ENCODE measurements around the gene NUDT4B.
"Not testable (repeated sequence)": the region's sequence is repeated elsewhere in the genome, so short reads cannot be mapped to it uniquely, and the experiment has no call there.

NUDT4B gene

DNA sequence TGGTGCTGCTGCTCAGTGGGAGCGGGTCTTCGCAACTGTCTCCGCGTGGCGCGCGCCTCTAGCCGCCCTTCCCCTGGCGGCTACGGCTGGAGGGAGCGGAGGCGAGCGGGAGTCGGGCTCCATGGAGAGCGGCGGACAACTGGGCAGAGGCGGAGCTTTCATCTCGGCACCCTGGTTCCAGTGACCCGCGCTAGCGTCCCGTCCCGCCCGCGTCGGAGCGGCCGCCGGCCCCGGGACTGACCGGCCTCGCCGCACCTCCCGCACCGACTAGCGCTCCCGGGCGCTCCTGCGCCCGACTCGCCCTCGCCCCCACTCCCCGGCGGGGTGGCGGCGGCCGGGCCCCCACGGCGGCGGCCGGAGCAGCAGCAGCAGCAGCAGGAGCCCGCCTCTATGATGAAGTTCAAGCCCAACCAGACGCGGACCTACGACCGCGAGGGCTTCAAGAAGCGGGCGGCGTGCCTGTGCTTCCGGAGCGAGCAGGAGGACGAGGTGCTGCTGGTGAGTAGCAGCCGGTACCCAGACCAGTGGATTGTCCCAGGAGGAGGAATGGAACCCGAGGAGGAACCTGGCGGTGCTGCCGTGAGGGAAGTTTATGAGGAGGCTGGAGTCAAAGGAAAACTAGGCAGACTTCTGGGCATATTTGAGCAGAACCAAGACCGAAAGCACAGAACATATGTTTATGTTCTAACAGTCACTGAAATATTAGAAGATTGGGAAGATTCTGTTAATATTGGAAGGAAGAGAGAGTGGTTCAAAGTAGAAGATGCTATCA lies at the start of gene NUDT4B:
Gene NUDT4B (plus strand): TSS at position 212 of the 772 bp plus-strand sequence. CDS start 179 bp downstream, at position 391.
- not testable (repeated sequence) for DNase-seq

DNA sequence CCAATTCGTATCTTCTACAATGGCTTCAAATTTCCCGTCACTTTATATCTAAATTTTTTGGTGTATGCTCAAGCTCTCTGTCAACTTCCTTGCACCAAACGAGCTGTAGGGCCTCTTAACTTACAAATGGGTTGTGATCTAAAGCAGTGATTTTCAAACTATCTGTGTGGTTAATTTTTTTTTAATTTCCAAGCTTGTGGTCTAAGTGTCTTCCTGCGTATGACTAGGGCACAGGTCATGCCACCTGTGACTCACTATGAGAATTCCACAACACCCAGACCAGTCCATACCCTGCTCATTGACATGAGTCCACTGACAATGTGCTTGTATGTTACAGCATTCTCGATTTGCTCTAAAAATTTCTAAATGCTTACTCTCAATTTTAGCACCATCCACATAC lies 49.2 kb upstream of the NUDT4B start:
- not testable (repeated sequence) for DNase-seq

DNA sequence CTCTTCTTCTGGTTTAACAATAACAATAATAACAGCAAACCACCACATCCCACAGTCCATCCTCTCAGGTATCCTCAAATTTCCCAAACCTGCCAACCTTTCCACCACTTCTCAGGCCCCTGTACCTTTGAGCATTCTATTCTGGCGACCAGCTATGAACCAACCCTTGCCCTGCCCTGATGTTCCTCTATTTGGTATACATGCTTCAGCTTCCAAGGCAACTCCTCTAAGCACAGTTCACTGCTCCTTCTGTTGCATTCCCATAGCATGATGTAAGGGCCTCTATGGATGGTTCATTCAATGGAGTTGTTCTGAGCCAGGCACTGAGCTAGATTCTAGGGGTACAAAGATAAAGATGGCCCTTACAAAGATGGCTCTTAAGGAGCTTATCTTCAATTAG lies 46.3 kb upstream of the NUDT4B start:
- DNase-seq: not testable (repeated sequence)

DNA sequence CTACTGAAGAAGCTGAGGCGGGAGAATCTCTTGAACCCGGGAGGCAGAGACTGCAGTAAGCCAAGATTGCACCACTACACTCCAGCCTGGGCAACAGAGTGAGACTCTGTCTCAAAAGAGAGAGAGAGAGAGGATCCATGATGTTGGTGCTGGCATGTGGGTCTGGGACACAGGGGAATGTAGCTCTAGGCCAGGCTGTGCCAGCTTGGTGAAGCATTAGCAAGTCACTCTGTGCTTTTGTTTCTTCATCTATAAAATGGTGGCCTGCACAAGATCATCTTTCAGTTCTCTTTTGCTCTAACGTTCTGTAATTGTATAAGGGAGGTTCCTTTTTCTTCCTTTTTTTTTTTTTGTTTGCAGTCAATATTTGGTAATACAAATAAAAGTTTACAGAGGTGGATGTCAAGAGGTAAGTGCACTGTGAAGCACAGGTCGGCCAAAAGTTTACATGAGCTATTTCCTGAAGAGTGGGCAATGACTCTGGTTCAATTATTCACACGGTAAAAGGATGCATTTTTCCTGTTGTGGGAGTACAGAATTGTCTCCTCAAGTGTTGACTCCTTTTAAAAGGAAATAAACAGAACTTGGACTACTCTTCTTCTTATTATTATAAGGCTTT lies 44.5 kb upstream of the NUDT4B start:
- not testable (repeated sequence) for DNase-seq

DNA sequence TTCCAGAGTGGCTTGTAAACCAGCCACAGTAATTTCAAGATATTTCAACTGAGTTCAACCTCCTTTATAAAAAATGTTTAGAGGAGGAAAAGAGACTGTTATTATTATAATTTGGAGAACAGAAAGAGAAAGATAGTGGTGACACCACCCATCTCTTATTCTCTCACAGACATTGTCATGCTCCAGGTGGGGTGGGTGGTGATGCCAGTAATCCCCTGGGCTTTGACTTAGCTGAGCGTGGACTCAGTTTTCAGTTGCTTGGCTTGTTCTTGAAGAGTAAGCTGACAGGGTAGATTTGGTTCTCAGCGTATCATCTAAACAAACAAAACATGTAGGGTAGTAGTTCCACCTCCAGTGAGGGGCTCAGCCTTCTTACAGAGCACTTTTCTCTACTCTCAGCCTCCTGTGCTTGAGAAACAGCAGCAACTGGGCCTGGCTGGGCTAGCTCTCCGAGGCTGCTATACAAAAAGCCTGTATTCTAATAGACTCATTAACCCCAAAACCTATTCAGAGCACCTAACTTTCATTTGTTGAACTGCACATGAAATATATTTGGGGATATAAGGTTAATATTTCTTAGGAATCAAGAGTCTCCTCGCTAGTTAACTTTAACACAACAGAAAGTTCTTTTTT lies 43.1 kb upstream of the NUDT4B start:
- not testable (repeated sequence) for DNase-seq

DNA sequence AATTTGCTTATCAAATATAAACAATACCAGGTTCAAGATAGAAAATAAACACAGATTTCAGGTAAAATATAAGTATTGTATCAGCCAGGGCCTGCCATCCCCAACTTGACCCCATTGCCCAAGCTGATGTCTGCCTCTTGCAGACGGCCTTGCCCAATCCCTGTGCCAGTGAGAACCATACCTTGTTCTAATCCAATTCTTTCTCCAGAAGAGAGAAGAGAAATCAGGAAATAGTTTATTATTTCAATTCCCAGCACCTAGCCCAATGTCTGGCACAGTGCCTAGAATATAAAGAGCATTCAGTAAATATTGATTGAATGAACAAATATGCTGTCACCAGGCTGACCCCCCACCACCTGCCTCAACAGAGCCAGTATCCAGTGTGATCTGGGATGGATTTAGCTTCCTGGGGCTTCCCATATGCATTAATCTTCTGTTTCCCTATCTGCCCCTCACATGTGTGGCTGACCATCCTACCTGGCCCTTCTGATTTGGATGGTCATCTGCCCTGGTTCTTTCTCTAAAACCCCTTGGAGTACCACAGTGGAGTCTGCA lies 39.7 kb upstream of the NUDT4B start:
- not testable (repeated sequence) for DNase-seq

DNA sequence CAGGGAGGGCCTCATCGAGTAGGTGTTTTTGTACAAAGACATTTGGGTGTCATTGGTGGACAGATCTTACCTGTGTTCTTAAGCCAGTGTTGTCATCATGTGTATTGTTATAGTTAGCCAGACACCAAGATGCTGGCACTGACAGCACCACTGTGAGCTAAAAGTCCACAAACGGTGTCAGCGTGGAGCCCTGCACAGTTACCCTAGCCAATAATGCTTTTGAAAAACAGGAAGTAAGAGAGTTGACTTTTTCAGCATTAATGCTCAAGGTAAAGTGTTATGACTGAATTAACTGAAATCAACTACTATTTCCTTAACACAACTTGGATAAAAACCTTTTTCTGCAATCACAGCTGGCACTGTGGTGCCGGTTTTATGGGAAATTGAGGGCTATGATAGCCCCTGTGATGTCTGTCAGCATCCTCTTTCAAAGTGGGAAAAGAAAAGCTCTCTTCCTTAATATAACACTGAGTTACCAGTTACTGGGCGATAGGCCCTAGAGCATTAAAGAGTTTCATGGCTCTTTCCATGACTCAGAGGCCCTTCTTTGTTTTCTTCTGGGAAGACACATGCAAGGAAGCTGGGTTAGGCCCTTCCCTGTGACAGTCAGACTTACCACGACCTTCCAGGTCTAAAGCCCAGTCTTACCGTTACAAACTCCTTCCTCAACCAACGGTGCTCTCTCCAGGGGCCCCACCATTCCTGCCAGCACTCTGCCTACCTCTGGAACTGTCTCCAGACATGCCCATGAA lies 37.6 kb upstream of the NUDT4B start:
- not testable (repeated sequence) for DNase-seq

DNA sequence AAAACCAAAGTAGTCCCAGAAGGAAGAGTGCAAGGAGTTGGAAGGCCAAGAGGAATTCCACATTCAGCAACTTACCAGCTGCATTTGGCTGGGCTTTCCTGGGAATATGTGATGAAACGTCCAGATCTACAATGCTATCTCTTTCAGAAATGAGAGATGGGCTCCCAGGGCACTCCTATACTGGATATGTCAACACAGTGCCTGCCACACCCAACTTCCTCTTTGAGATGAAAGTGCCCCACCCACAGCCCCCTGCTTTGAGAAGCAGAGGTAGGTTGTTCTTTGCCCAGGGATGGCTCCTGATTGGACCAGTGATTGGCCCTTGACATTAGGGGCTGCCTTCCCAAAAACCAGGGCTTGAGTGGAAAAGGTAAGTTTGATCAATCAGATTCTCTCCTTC lies 36.2 kb upstream of the NUDT4B start:
- not testable (repeated sequence) for DNase-seq

DNA sequence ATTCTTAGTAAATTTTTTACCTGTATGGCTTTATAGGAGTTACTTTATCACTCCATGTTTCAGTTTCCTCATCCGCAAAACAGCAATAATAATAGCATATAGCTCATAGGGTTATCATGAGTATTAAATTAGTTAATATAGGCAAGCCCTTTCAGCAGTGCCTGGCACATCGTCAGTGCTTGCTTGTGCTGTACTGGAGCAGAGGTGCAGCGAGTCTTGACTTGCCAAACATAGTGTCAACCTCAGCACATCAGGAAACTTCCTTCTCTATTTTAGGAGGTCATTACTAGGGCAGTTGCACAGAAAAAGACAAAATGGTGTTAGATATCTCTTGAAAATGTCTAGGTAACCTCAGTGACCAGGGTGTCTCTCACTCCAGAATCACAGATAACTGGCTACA lies 33.1 kb upstream of the NUDT4B start:
- not testable (repeated sequence) for DNase-seq

DNA sequence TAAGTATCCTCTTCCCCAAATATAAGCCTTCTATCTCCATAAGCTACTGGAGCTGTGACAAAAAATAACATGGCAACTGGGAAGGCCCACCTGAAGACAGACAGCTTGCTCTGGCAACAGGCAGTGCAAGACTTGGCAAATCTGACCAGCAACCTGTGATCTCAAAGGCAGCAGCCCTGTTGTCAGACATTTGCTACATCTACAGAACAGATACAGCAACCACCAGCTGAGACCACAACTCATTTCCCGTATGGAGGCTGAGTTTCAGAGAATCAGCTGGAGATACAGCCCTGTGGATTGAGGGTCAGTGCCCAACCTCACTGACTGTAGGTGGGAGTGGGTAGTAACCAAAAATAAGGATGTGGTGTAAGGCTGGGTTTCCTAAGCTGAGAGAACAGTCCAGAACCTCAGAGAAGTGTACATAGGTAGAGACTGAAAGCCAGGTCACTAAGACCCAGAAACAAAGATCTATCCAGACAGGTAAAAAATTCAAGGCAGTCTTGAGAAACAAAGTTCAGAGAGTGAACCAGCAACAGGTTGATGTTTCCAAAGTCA lies 31.5 kb upstream of the NUDT4B start:
- DNase-seq: not testable (repeated sequence)

DNA sequence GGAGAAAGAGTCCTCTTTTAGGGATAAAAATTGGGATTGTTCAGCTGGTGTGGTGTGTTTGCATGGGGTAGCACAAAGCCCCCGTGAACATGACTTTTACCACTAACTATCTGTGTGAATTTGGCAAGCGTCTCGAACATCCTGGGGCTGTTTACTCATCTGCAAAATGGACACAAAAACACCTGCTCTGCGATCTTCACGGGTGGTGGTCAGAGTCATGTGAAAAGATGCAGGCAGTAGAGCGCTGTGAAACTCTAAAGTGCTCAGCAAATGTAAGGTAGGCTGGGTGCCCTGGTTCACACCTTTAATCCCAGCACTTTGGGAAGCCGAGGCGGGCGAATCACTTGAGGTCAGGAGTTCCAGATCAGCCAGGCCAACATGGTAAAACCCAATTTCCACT lies 27.7 kb upstream of the NUDT4B start:
- DNase-seq: not testable (repeated sequence)

DNA sequence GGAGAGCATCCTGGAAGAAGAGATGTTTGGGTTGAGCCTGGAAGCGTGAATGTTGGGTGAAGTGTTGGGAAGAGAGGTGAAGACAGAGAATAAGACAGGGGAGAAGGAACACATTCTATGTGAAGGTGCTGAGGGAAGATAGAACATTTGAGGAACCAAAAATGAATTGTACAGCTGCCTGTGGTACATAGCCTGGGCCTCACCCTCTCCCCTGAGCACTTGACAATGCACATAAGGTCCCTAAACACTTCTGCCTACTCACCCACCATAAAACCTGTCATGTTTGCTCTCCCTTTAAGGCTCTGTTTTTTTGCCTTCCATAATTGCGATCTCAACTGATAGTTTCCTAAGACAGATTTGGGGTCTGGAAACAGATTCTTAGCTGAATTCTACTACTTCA lies 25.8 kb upstream of the NUDT4B start:
- DNase-seq: not testable (repeated sequence)

DNA sequence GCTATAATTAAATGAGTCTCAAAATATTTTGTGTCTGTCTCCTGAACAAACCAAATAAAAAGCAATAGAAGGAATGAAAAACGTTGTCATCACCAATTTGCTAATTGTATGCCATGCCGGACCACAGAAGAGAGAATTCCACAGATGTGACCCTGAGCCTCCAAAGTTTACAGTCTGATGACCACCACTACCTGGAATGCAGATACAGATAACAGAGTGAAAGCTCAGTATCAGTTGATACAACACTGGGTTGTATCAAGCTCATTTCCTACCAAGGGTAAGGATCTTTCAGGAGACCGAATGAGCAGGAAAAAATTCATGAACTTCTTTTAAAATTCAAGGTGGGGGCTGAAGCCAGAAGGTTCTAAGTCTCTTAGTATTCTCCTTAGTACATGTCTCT lies 25.1 kb upstream of the NUDT4B start:
- DNase-seq: not testable (repeated sequence)

DNA sequence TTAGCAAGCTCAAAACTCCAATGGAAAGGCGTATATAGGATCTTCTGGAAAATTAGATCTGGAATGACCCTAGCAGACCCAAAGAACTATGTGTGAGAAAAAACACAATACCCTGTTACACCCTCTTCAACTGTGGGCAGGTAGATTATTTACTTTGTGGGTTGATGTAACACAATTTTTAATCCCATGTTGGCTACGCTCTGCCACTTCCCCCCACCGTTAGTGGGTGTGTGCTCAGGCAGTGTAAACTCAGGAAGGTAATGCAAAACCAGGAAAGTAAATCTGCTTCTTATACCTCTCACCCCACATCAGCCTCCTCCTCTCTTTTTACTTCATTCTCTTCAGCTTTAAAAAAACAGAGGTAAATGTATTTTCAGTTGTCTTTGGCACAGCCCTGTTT lies 23.7 kb upstream of the NUDT4B start:
- not testable (repeated sequence) for DNase-seq

DNA sequence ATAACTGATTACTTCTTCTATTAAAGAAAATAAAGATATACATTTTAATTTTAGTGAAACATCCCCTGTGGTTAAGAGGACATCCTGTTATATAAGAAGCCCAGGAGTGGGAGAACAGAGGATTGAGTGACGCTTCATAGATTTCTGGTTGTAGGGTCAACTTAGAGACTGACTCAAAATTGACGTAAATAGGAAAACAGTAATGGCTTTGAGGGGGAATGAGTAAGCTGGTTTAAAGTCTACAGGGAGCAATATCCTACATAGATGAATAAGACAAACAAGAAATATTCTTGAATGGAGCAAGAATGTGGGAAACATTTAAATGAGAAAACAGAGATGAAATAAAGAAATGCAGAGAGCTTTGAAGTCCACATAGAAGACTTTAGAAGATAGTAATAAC lies 20.7 kb upstream of the NUDT4B start:
- not testable (repeated sequence) for DNase-seq

DNA sequence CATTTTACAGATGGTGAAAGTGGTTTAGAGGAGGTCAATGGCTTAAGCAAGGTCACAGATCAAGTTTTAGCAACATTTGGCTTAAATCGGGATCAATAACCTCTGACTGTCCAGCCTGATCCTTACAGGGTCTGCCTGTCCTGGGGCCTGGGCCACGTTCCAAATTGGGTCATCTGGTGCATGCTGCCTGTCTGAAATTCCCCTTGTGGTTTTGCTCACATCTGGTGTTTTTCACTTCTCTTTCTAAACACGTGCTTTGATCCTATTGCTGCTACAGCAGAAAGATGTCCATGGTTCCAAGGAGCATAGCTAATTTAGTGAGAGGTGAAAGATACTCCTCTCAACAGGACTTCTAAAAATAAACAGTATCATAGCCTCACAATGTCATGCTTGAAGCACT lies 19.4 kb upstream of the NUDT4B start:
- not testable (repeated sequence) for DNase-seq

DNA sequence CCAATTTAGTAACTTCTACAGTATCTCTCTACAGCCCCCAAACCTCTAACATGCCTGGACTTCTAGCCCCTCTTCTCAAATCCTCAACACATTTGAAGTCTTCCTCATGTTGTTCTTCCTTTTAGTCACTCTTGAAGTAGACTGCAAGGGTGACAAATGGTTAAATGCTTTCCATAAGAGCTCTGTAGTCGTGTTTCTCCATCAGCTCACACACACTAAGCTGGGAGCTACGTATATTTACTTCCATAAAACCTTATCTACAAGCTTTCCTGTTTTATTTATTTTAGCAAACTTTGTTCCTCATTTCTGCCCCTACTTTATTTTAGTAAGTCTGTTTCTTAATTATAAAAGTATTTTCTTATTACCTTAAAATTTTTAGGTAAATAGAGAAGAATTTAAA lies 19.0 kb upstream of the NUDT4B start:
- DNase-seq: not testable (repeated sequence)

DNA sequence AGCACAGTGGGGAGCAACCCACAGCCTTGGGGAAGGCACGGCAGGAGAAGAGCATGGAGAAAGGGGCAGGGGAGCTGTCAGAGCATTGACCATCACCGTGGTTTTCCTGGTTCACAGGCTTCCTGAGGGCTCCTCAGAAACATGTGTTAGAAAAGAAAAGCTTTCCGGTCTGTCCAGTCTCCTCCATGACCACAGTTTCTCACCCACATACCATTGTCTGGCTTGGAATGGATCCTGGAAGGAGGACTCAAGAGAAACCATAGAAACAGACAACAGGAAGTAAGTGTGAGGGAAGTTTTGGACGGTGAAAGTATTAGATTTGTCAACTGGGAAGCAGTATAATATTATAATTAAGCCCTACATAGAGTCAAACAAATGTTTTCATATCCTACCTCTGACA lies 16.3 kb upstream of the NUDT4B start:
- not testable (repeated sequence) for DNase-seq

DNA sequence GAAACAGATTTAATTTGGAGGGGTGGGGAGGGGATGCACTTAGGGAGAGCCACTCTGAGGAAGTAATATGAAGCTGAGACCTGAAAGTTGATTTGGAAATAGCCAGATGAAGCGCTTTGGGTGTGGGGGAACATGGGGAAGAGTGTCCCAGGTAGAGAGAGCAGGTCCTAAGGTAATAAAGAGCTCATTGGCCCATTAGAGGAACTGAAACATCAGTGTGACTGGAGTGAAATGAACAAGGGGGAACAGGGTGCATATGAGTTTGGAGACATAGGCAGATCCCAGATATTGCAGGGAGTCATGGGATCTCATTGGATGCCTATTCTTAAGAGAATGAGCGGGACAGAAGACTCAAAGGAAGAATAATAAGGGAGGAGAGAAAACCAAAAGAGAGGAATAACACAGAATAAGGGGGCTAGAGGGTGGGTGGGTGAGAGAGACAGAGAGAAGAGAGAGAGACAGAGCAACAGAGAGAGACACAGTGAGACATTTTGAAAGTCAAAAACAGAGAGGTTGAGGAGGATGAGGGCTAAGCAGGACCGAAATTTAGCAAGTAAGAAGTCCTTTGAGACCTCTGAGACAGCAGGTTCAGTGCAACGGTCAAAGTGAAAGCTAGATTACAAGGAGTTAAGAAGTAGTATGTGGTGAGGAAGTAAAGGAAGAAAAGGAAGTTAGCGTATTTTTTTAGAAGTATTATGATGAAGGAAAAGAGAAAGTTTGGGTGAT lies 14.8 kb upstream of the NUDT4B start:
- not testable (repeated sequence) for DNase-seq

DNA sequence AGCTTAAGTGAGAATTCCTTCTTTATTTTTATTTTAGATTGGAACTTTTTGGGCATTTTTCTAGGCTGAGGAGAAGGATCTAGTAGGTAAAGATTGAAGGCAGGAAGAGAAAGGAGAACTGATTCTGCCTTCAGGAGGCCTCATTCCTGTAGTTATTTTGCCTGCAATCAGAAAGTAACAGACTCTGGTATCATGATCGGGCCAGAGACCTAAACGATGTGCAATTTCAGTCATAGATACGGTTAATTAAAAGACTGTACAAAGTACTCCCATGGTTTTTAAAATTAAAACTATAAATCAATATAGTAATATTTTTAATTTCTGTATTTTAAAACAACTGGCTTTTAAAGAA lies 14.3 kb upstream of the NUDT4B start:
- DNase-seq: not testable (repeated sequence)

DNA sequence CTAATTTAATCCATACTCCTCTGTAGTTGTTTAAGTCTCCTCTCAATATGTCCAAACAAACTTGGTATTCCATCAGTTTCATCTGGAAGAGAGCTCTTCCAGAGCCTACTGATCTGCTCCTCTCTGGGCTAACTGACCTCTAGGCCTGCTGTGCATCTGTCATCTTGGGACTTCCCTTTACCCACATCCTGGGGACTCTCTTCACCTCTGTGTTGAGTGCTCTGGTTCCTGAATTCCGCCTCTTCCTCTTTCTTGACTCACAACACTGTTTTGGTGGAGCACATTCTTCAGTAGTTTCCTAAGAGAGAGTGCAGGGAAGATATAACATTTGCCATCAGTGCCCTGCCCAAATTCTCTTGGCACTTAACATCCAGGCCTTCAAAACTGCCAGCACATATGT lies 13.0 kb upstream of the NUDT4B start:
- DNase-seq: not testable (repeated sequence)

DNA sequence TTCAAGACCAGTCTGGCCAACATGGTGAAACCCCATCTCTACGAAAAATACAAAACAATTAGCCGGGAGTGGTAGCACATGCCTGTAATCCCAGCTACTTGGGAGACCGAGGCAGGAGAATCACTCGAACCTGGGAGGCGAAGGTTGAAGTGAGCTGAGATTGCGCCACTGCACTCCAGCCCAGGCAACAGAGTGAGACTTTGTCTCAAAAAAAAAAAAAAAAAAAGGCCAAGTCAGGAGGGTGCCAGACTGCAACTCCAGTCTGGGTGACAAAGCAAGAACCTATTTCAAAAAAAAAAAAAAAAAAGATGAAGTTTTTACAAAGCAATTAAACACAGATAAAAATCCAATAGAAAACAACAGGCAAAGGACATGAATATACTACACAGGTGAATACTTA lies 9.9 kb upstream of the NUDT4B start:
- DNase-seq: not testable (repeated sequence)
